GM18951 (cell line): ENCODE results near the gene NEURL1B.
"Not testable (repeated sequence)": the region's sequence is repeated elsewhere in the genome, so short reads cannot be mapped to it uniquely, and the experiment has no call there.

Experiments used
- POLR2A ChIP-seq: IDR thresholded peaks from 4 replicates; pipeline ENCODE4 v1.6.1; 2011; ENCODE audit warnings: mild to moderate bottlenecking; ENCODE audit not compliant: insufficient read length, insufficient read depth; ENCODE audit errors: extremely low read depth
- in situ Hi-C: fragments of 300-500 bp; cut with MboI; formaldehyde crosslinking; loops from one replicate; pipeline ENCODE4 v1.12.0; 2022; ENCODE audit warnings: low sequenced_read_pairs, mixed read lengths, inconsistent platforms; ENCODE audit not compliant: unreplicated experiment

The NEURL1B gene

GRCh38 chr5:172696171-172696849 lies 55.2 kb downstream of the NEURL1B start:
- in situ Hi-C loops, result loop anchor here (10.0 kb wide), 1 partner anchor 212 kb away; no protein-coding TSS in a partner anchor
- TF ChIP-seq POLR2A, result no peak

GRCh38 chr5:172697123-172698121 lies 56.4 kb downstream of the NEURL1B start:
- in situ Hi-C loops, result loop anchor here (10.0 kb wide), 1 partner anchor 213 kb away; no protein-coding TSS in a partner anchor
- TF ChIP-seq POLR2A, result peak; percentile 51

- no peak for TF ChIP-seq POLR2A
- in situ Hi-C loops, result loop anchor here (10.0 kb wide), 1 partner anchor 215 kb away; no protein-coding TSS in a partner anchor
These were observed 58.4 kb downstream of the NEURL1B start for GRCh38 chr5:172699423-172699822.

GRCh38 chr5:172699999-172700364 lies 58.9 kb downstream of the NEURL1B start:
- in situ Hi-C loops, result loop anchor here (10.0 kb wide), 1 partner anchor 215 kb away; no protein-coding TSS in a partner anchor
- TF ChIP-seq POLR2A, result no peak

- in situ Hi-C loops, result no loop called here
- no peak for TF ChIP-seq POLR2A
These were observed 59.6 kb downstream of the NEURL1B start for GRCh38 chr5:172700365-172701290.

GRCh38 chr5:172701291-172701656 lies 60.2 kb downstream of the NEURL1B start:
- no peak for TF ChIP-seq POLR2A
- in situ Hi-C loops, result no loop called here

GRCh38 chr5:172703952-172704351 lies 62.9 kb downstream of the NEURL1B start:
- in situ Hi-C loops, result no loop called here
- TF ChIP-seq POLR2A, result no peak

- no peak for TF ChIP-seq POLR2A
- in situ Hi-C loops, result no loop called here
These were observed 64.6 kb downstream of the NEURL1B start for GRCh38 chr5:172705576-172706084.

- no peak for TF ChIP-seq POLR2A
- in situ Hi-C loops, result no loop called here
These were observed 65.7 kb downstream of the NEURL1B start for GRCh38 chr5:172706796-172707195.

- in situ Hi-C loops, result no loop called here
- no peak for TF ChIP-seq POLR2A
These were observed 66.5 kb downstream of the NEURL1B start for GRCh38 chr5:172707285-172708182.

- TF ChIP-seq POLR2A, result no peak
- in situ Hi-C loops, result no loop called here
These were observed 67.1 kb downstream of the NEURL1B start for GRCh38 chr5:172708183-172708505.

- in situ Hi-C loops, result no loop called here
- TF ChIP-seq POLR2A, result no peak
These were observed 69.6 kb downstream of the NEURL1B start for GRCh38 chr5:172710676-172711075.

- in situ Hi-C loops, result not testable (repeated sequence)
These were observed 70.3 kb downstream of the NEURL1B start for GRCh38 chr5:172711321-172711861.
